Sigmoid colon (tissue), 7 donors: ENCODE data around the gene PDE9A. TPM values are rescaled to one million over a fixed set of nuclear protein-coding genes. Genes with fewer than 3 reads are reported as not detected.
A peak's percentile ranks its signal among the peaks of the same experiment; 100 is the strongest.

Experiments
- DNase-seq: peaks from one replicate; pipeline ENCODE4 v3.0.0-alpha.2; 2019
- H3K27ac ChIP-seq, 4 donors: fragments of 200-600 bp; sonication (generic); one replicate each; pipeline ENCODE4 v1.5.1; 2016 to 2019; ENCODE audit warnings: mild to moderate bottlenecking in 1 of 4
- H3K27me3 ChIP-seq, 3 donors: fragments of 200-600 bp; sonication (generic); one replicate each; pipeline ENCODE4 v1.5.1; 2019; ENCODE audit warnings: mild to moderate bottlenecking in 1 of 3
- H3K36me3 ChIP-seq, 4 donors: fragments of 200-600 bp; sonication (generic); one replicate each; pipeline ENCODE4 v1.5.1; 2016 to 2019
- H3K4me1 ChIP-seq, 4 donors: fragments of 200-600 bp; sonication (generic); one replicate each; pipeline ENCODE4 v1.5.1; 2017 to 2019
- H3K4me3 ChIP-seq, 4 donors: fragments of 200-600 bp; sonication (generic); one replicate each; pipeline ENCODE4 v1.5.1; 2017 to 2019; ENCODE audit warnings: mild to moderate bottlenecking in 2 of 4, moderate library complexity in 1 of 4
- H3K9me3 ChIP-seq, 4 donors: fragments of 200-600 bp in 3 of 4; sonication (generic) in 3 of 4; one replicate each; pipeline versions ENCODE4 v1.5.1 to v1.6.1; 2013 to 2019
- EP300 ChIP-seq, 4 donors: sonication (generic); formaldehyde crosslinking; IDR thresholded peaks; one replicate each; pipeline ENCODE4 v1.6.1; 2017; ENCODE audit warnings: antibody characterized with exemption in 4 of 4
- POLR2A ChIP-seq, 2 donors: fragments of 450-650 bp; IDR thresholded peaks; one replicate each; pipeline ENCODE4 v1.6.1; 2016; ENCODE audit warnings: antibody characterized with exemption in 2 of 2, mild to moderate bottlenecking in 2 of 2, moderate library complexity in 2 of 2
- POLR2AphosphoS5 ChIP-seq, 4 donors: sonication (generic); formaldehyde crosslinking; IDR thresholded peaks; one replicate each; pipeline ENCODE4 v1.6.1; 2017; ENCODE audit warnings: antibody characterized with exemption in 4 of 4
- WGBS, 2 donors: extraction: QIAGEN DNeasy Blood & Tissue Kit; methylation state at CpG; one replicate each; pipeline ENCODE4 v1.1.7; 2013; 5-methylcytosine and 5-hydroxymethylcytosine counted together
- intact Hi-C: fragments of 100-400 bp; cut with DNase I; formaldehyde crosslinking; loops from one replicate; pipeline ENCODE4 v1.15.1; 2023
- polyA plus RNA-seq, 3 donors: library from polyadenylated mRNA; stranded (reverse); fragments of 200-250 nt; gene quantifications; one replicate each; pipeline ENCODE4 v1.2.3, GENCODE V29; 2013
- total RNA-seq, 4 donors: library from RNA; depleted of rRNA; stranded (reverse); fragments of >200 nt; gene quantifications; one replicate each; pipeline ENCODE4 v1.1.0, GENCODE V29; 2016
- TF ChIP-seq, protein P1 (sequence below), 4 experiments: fragments of 450-650 bp in 3 of 4; fragments of 200-600 bp in 1 of 4; IDR thresholded peaks; one replicate each; pipeline ENCODE4 v1.5.1; 2016 to 2019; ENCODE audit warnings: antibody characterized with exemption in 4 of 4, mild to moderate bottlenecking in 3 of 4, moderate library complexity in 2 of 4
- donor health status: healthy with polysubstance abuse.
- donor health status: Bipolar disorder and iron deficiency.
- donor health status: healthy.

The PDE9A gene
- total and polyA plus RNA-seq, 7 donors: 71.6 to 433 (median 102) TPM

DNA sequence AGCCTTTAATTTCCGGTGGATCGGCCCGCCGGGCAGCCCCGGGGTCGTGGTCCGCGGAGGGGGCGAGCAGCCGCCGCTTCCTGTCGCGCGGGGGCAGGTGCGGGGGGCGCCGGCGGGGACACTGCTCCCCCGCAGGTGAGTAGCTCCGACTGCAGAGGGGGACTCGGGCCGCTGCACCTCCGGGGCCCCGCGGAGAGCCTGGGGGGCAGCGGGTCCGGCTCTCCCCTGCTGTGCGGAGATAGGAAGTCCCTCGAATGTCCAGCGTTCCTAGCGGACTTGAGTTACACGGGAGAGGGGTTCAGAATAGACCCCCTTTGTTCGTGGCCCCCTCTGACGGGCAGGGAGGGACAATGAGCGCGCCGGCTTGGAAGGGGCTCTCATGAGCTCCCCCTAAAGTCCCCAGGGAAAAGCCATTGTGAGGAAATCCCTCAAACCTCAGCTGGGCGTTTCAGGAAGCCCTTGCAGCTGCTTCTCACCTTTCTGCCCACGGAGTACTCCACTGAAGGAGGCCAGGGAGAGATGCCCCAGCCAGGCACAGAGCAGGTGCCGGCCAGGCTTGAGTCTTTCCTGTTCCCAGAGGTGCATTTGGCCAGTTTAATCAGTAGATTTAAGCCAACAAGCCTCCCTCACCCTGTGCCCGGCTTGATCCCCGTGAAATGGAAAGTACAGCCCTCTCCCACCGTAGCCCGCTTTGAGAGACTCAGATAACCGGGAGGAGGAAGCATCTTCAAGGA is 925 bp downstream of the PDE9A start:
- TF ChIP-seq, protein P1, sequence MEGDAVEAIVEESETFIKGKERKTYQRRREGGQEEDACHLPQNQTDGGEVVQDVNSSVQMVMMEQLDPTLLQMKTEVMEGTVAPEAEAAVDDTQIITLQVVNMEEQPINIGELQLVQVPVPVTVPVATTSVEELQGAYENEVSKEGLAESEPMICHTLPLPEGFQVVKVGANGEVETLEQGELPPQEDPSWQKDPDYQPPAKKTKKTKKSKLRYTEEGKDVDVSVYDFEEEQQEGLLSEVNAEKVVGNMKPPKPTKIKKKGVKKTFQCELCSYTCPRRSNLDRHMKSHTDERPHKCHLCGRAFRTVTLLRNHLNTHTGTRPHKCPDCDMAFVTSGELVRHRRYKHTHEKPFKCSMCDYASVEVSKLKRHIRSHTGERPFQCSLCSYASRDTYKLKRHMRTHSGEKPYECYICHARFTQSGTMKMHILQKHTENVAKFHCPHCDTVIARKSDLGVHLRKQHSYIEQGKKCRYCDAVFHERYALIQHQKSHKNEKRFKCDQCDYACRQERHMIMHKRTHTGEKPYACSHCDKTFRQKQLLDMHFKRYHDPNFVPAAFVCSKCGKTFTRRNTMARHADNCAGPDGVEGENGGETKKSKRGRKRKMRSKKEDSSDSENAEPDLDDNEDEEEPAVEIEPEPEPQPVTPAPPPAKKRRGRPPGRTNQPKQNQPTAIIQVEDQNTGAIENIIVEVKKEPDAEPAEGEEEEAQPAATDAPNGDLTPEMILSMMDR (IDR thresholded peaks at IDR 0.05): no peak
- TF ChIP-seq POLR2A (IDR thresholded peaks at IDR 0.05) (no peak), EP300 (IDR thresholded peaks at IDR 0.05) (no peak)
- H3K27ac ChIP-seq: peak overlapping the region; percentile 74 to 95 (median 90)
- H3K9me3 ChIP-seq: no peaks in the 10 kb centered on the region
- peak overlapping the region; percentile 65 to 86 (median 82) for H3K4me3 ChIP-seq
- 2 to 3% methylated on average over 45 of the region's 45 CpGs for WGBS, 2 donors
- H3K4me1 ChIP-seq: peaks cover 0 to 71% (median 62%) of the 10 kb centered on the region in 4 donors
- intact Hi-C loops: no loop called here
- peaks cover 0 to 7% (median 0%) of the 10 kb centered on the region in 3 donors for H3K27me3 ChIP-seq
- no peaks in the 10 kb centered on the region for H3K36me3 ChIP-seq
- no peak for DNase-seq

DNA sequence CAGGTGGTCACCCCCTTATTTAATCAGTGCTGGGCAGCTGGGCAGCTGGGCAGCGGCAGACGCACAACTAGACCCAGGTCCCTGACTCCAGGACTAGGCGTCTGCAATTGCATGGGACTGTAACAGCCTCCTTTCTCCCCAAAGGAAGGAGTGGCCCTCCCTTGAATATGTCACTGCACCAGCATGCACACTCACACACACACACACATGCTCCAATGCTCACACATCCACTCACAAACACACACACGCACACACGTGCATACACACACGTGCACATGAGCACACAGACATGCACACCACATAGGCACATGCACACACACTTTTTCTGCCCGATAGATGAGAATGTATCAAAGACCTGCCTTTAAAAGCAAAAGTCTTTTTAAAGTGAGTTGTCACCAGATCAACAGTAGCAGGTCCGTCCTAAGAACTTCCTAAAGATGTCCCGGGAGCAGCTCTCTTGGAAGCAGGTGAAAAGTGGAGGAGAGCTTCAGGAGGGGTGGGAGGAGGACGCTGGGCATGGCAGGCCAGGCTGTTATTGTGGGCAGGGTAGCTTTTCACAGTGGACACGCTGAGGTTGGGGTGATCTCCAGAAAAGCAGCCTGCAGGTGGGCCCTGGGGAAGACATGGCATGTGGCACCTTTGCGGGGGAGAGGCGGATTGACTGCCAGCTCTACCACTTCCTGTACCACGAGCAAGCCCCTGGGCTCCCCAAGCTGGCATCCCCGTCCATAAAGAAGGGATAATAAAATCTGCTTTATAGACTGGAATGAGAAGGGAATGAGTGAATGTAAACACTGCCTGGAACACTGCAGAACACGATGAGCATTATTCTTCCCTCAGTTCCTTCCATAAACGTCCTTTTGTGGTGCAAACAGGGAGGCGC is 1.7 kb downstream of the PDE9A start:
- no peak for DNase-seq
- 14 to 44% methylated on average over 18 of the region's 18 CpGs for WGBS, 2 donors
- Histone ChIP-seq H3K9me3 (no peaks in the 10 kb centered on the region), H3K4me1 (peaks cover 0 to 79% (median 71%) of the 10 kb centered on the region in 4 donors), H3K4me3 (peak overlapping the region; percentile 65 to 86 (median 82)), H3K27ac (peak overlapping the region; percentile 74 to 95 (median 90)), H3K36me3 (no peaks in the 10 kb centered on the region), H3K27me3 (peaks cover 0 to 7% (median 0%) of the 10 kb centered on the region in 3 donors)
- intact Hi-C loops: loop anchor here (1.0 to 5.0 kb wide), 2 partner anchors 67 to 94 kb away; no protein-coding TSS in a partner anchor
- TF ChIP-seq EP300 (IDR thresholded peaks at IDR 0.05) (peak in 1 of 4 donors; percentile 49), POLR2A (IDR thresholded peaks at IDR 0.05) (no peak), POLR2AphosphoS5 (IDR thresholded peaks at IDR 0.05) (peak; percentile 11 to 50 (median 44))

DNA sequence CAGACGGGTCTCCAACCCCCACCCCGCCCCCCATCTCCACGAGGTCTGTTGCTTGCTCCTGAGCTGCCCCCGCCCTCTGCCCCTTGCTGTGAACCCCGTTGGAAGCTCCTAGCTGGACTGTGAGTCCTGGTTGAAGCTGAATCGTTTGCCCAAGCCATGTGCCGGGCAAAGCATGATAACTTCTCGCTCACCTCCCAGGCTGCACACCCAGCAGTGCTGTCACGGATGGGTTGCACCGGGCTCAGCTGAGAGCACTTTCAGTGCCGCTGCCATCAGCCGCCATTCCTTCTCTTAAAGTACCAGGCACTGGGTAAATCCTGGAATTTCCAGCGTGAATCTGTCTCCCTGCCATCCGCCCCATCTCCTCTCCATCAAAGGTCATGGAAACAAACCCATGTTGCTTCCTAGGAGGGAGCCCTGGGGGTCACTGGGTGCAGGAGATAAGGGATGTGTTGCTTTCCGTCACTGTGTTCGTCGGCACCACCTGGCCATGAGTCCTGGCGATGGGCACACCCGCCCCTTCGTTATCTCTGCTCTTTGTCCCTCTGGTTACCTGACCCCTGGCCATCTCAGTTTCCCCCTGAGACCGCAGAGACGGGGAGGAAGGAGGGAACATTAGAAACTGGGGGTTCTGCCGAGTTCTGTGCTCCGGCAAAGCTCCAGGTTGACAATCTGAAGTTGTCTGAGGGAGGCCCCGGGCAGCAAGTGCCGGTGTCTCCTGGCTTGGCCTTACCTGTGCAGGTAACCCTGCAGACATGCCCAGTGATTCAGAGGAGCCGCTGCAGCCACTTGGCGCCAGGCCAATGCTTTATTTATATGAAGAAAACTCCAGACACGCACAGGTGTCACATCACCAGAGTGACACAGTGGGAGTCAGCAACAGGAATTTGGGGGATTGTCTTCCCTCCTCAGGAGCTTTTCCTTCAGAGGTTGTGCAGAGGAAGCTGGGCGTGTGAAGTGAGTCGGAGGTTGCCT is 2.7 kb downstream of the PDE9A start:
- Histone ChIP-seq H3K36me3 (no peaks in the 10 kb centered on the region), H3K4me3 (peak overlapping the region; percentile 17 to 86 (median 82)), H3K9me3 (no peaks in the 10 kb centered on the region), H3K27ac (peak overlapping the region; percentile 18 to 95 (median 90)), H3K4me1 (peaks cover 0 to 86% (median 77%) of the 10 kb centered on the region in 4 donors), H3K27me3 (peaks cover 0 to 7% (median 0%) of the 10 kb centered on the region in 3 donors)
- peak; percentile 86 for DNase-seq
- 22 to 65% methylated on average over 31 of the region's 31 CpGs for WGBS, 2 donors
- intact Hi-C loops: loop anchor here (1.0 to 5.0 kb wide), 2 partner anchors 66 to 93 kb away; no protein-coding TSS in a partner anchor
- TF ChIP-seq POLR2AphosphoS5 (IDR thresholded peaks at IDR 0.05): no peak
- no peak for TF ChIP-seq POLR2A (IDR thresholded peaks at IDR 0.05)
- TF ChIP-seq, protein P1 (IDR thresholded peaks at IDR 0.05): no peak
- no peak for TF ChIP-seq EP300 (IDR thresholded peaks at IDR 0.05)

DNA sequence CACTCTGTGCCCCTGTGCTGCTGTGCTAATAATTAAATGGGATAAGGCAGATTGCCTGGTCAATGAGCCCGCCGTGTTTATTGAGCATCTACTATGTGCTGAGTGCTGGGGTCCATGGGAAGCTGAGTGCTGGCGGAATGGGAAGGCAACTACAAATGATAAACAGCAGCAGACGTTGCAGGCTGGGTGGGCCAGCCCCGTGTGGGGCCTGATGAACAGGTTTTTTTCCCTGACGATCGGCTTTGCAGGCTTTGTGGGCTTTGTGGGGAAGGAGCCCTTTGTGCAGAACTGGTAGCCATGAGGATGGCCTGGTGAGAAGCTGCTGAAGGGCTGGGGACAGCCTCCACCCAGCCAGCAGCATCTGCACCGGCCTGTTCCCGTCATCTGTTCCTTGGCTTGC is 3.5 kb downstream of the PDE9A start:
- Histone ChIP-seq H3K4me3 (peak overlapping the region in 2 of 4 donors; percentile 81 to 82), H3K4me1 (peaks cover 0 to 86% (median 75%) of the 10 kb centered on the region in 4 donors), H3K9me3 (no peaks in the 10 kb centered on the region), H3K36me3 (no peaks in the 10 kb centered on the region), H3K27ac (peak overlapping the region in 3 of 4 donors; percentile 88 to 95 (median 92)), H3K27me3 (peaks cover 0 to 7% (median 0%) of the 10 kb centered on the region in 3 donors)
- no peak for TF ChIP-seq POLR2AphosphoS5 (IDR thresholded peaks at IDR 0.05)
- TF ChIP-seq POLR2A (IDR thresholded peaks at IDR 0.05): no peak
- TF ChIP-seq, protein P1 (IDR thresholded peaks at IDR 0.05): no peak
- TF ChIP-seq EP300 (IDR thresholded peaks at IDR 0.05): no peak
- WGBS, 2 donors: 91 to 92% methylated on average over 9 of the region's 9 CpGs
- no peak for DNase-seq
- intact Hi-C loops: loop anchor here (5.0 kb wide), 1 partner anchor 65 kb away; no protein-coding TSS in a partner anchor
